Activated T-cell treated with anti-CD3 and anti-CD28 coated beads for 1 hour (primary cell): ENCODE results near the gene NCL.
"Not testable (repeated sequence)": the region's sequence is repeated elsewhere in the genome, so short reads cannot be mapped to it uniquely, and the experiment has no call there.

ENCODE experiments used
- DNase-seq: peaks from one replicate; pipeline ENCODE4 v3.0.0-alpha.2; 2020; ENCODE audit warnings: low read depth

Gene NCL

GRCh38 chr2:231430437-231430836 lies 33.8 kb downstream of the NCL start:
- DNase-seq = not testable (repeated sequence)

- DNase-seq = no peak
Observed at GRCh38 chr2:231429901-231430300, 34.4 kb downstream of the NCL start.

- no peak for DNase-seq
Observed at GRCh38 chr2:231429152-231429551, 35.1 kb downstream of the NCL start.

GRCh38 chr2:231427116-231427515 lies 37.2 kb downstream of the NCL start:
- no peak for DNase-seq

- DNase-seq = peak; percentile 18
Observed at GRCh38 chr2:231425811-231426703, 38.2 kb downstream of the NCL start.

GRCh38 chr2:231425291-231425810 lies 38.9 kb downstream of the NCL start:
- DNase-seq = no peak

- DNase-seq = no peak
Observed at GRCh38 chr2:231423176-231423575, 41.1 kb downstream of the NCL start.

- no peak for DNase-seq
Observed at GRCh38 chr2:231422056-231422455, 42.2 kb downstream of the NCL start.

- DNase-seq = no peak
Observed at GRCh38 chr2:231421051-231421580, 43.2 kb downstream of the NCL start.

- DNase-seq = no peak
Observed at GRCh38 chr2:231418820-231419640, 45.3 kb downstream of the NCL start.

GRCh38 chr2:231415029-231415428 lies 49.3 kb downstream of the NCL start:
- DNase-seq = no peak

GRCh38 chr2:231413921-231414476 lies 50.3 kb downstream of the NCL start:
- no peak for DNase-seq

GRCh38 chr2:231413456-231413855 lies 50.8 kb downstream of the NCL start:
- DNase-seq = no peak

- no peak for DNase-seq
Observed at GRCh38 chr2:231412618-231412963, 51.7 kb downstream of the NCL start.

GRCh38 chr2:231411831-231412617 lies 52.3 kb downstream of the NCL start:
- DNase-seq = peak; percentile 52

- DNase-seq = no peak
Observed at GRCh38 chr2:231411237-231411636, 53.0 kb downstream of the NCL start.

- no peak for DNase-seq
Observed at GRCh38 chr2:231410293-231411004, 53.8 kb downstream of the NCL start.

GRCh38 chr2:231409776-231410175 lies 54.5 kb downstream of the NCL start:
- no peak for DNase-seq

- not testable (repeated sequence) for DNase-seq
Observed at GRCh38 chr2:231408304-231408703, 56.0 kb downstream of the NCL start.

GRCh38 chr2:231407686-231408085 lies 56.6 kb downstream of the NCL start:
- DNase-seq = not testable (repeated sequence)
